WTC11 (cell line): ENCODE results near the gene CRYBG3. TPM values are rescaled to one million over a fixed set of nuclear protein-coding genes. Genes with fewer than 3 reads are reported as not detected.

ENCODE experiments used
- ATAC-seq: fragments of 200-7000 bp; cut with Tn5 transposase; 2 replicates; pipeline ENCODE4 v1.10.0; 2021; ENCODE audit warnings: mild to moderate bottlenecking, moderate library complexity
- CTCF ChIA-PET: fragments of 300-600 bp; sonication (Branson Sonifier 250); formaldehyde crosslinking; loops from one replicate; lab custom pipeline; 2021; ENCODE audit warnings: antibody characterized with exemption; lab: Charles Lee
- POLR2A ChIA-PET: fragments of 350-600 bp; sonication (Branson Sonifier 250); formaldehyde crosslinking; loops from one replicate; lab custom pipeline; 2021; ENCODE audit warnings: antibody characterized with exemption; lab: Charles Lee
- DNase-seq: peaks from one replicate; pipeline ENCODE4 v3.0.0; 2021; ENCODE audit warnings: low spot score
- H3K27ac Mint-ChIP-seq: 2 replicates; pipeline ENCODE4 v1.8.0; 2021; ENCODE audit warnings: mixed read lengths
- H3K27me3 Mint-ChIP-seq: 2 replicates; pipeline ENCODE4 v1.8.0; 2021; ENCODE audit warnings: low read depth, mild to moderate bottlenecking, moderate library complexity, mixed read lengths
- H3K36me3 Mint-ChIP-seq: 2 replicates; pipeline ENCODE4 v1.8.0; 2021; ENCODE audit warnings: mixed read lengths
- H3K4me1 Mint-ChIP-seq: 2 replicates; pipeline ENCODE4 v1.8.0; 2022; ENCODE audit warnings: mixed read lengths
- H3K4me3 Mint-ChIP-seq: 2 replicates; pipeline ENCODE4 v1.8.0; 2021; ENCODE audit warnings: mild to moderate bottlenecking, moderate library complexity, mixed read lengths
- H3K9me3 Mint-ChIP-seq: 2 replicates; pipeline ENCODE4 v1.8.0; 2021; ENCODE audit warnings: mixed read lengths
- ATF1 ChIP-seq: sonication (generic); formaldehyde crosslinking; IDR thresholded peaks from 2 replicates; pipeline ENCODE4 v1.8.1; 2023; ENCODE audit warnings: mild to moderate bottlenecking, moderate library complexity, missing genetic modification reagents
- EMX1 ChIP-seq: fragments of 250-450 bp; sonication (Bioruptor Pico); IDR thresholded peaks from 2 replicates; pipeline ENCODE4 v1.8.0; 2021; ENCODE audit warnings: mild to moderate bottlenecking
- FOXJ3 ChIP-seq: sonication (generic); formaldehyde crosslinking; IDR thresholded peaks from 2 replicates; pipeline ENCODE4 v1.9.0; 2021; ENCODE audit warnings: missing genetic modification reagents, mild to moderate bottlenecking, borderline replicate concordance
- GTF2I ChIP-seq: fragments of 250-450 bp; sonication (Bioruptor Pico); conservative IDR thresholded peaks from 2 replicates; pipeline ENCODE4 v1.4.0; 2021; ENCODE audit warnings: mild to moderate bottlenecking
- NFYB ChIP-seq: sonication (generic); formaldehyde crosslinking; conservative IDR thresholded peaks from 2 replicates; pipeline ENCODE4 v1.8.0; 2022; ENCODE audit warnings: low read depth, missing genetic modification reagents
- NR1H2 ChIP-seq: sonication (generic); formaldehyde crosslinking; IDR thresholded peaks from 2 replicates; pipeline ENCODE4 v1.9.0; 2021; ENCODE audit warnings: mild to moderate bottlenecking, moderate library complexity, missing genetic modification reagents
- NR2C2 ChIP-seq: sonication (generic); formaldehyde crosslinking; IDR thresholded peaks from 2 replicates; pipeline ENCODE4 v1.8.0; 2022; ENCODE audit warnings: mild to moderate bottlenecking, missing genetic modification reagents
- SMAD3 ChIP-seq: sonication (generic); formaldehyde crosslinking; IDR thresholded peaks from 2 replicates; pipeline ENCODE4 v1.8.0; 2022; ENCODE audit warnings: missing genetic modification reagents, mild to moderate bottlenecking, borderline replicate concordance
- SOX15 ChIP-seq: fragments of 250-450 bp; sonication (Bioruptor Pico); IDR thresholded peaks from 2 replicates; pipeline ENCODE4 v1.9.0; 2021; ENCODE audit warnings: mild to moderate bottlenecking
- total RNA-seq: library from RNA; stranded (reverse); gene quantifications from 3 replicates; pipeline ENCODE4 v1.2.3, GENCODE V29; 2021
- TF ChIP-seq, protein P1 (sequence below): sonication (generic); formaldehyde crosslinking; IDR thresholded peaks from 2 replicates; pipeline ENCODE4 v1.8.0; 2022; ENCODE audit warnings: mild to moderate bottlenecking, missing genetic modification reagents
- TF ChIP-seq, protein P2 (sequence below): fragments of 250-450 bp; sonication (Bioruptor Pico); IDR thresholded peaks from 2 replicates; pipeline ENCODE4 v1.9.0; 2021; ENCODE audit warnings: mild to moderate bottlenecking
- TF ChIP-seq, protein P3 (sequence below): sonication (generic); formaldehyde crosslinking; conservative IDR thresholded peaks from 2 replicates; pipeline ENCODE4 v1.8.1; 2023; ENCODE audit warnings: mild to moderate bottlenecking, low read depth, missing genetic modification reagents, moderate library complexity
- TF ChIP-seq, protein P4 (sequence below): fragments of 250-450 bp; sonication (Bioruptor Pico); IDR thresholded peaks from 2 replicates; pipeline ENCODE4 v1.8.0; 2021; ENCODE audit warnings: mild to moderate bottlenecking
- TF ChIP-seq, protein P5 (sequence below): sonication (generic); formaldehyde crosslinking; IDR thresholded peaks from 2 replicates; pipeline ENCODE4 v1.8.1; 2022; ENCODE audit warnings: mild to moderate bottlenecking, moderate library complexity, missing genetic modification reagents
- TF ChIP-seq, protein P6 (sequence below): sonication (generic); formaldehyde crosslinking; IDR thresholded peaks from 2 replicates; pipeline ENCODE4 v1.8.1; 2023; ENCODE audit warnings: mild to moderate bottlenecking, missing genetic modification reagents, moderate library complexity
- TF ChIP-seq, protein P7 (sequence below): sonication (generic); formaldehyde crosslinking; conservative IDR thresholded peaks from 2 replicates; pipeline ENCODE4 v1.8.1; 2022; ENCODE audit warnings: mild to moderate bottlenecking, missing genetic modification reagents
- TF ChIP-seq, protein P8 (sequence below): fragments of 250-450 bp; sonication (Bioruptor Pico); IDR thresholded peaks from 2 replicates; pipeline ENCODE4 v2.1.2; 2022; ENCODE audit warnings: mild to moderate bottlenecking, moderate library complexity
- TF ChIP-seq, protein P9 (sequence below): fragments of 200-600 bp; IDR thresholded peaks from 2 replicates; pipeline ENCODE4 v1.8.0; 2022; ENCODE audit warnings: antibody characterized with exemption
- TF ChIP-seq, protein P10 (sequence below): sonication (generic); formaldehyde crosslinking; IDR thresholded peaks from 2 replicates; pipeline ENCODE4 v1.8.0; 2022; ENCODE audit warnings: mild to moderate bottlenecking, missing genetic modification reagents

Gene CRYBG3
- total RNA-seq, 1 experiment from 2014 or later = 13.6 TPM

DNA sequence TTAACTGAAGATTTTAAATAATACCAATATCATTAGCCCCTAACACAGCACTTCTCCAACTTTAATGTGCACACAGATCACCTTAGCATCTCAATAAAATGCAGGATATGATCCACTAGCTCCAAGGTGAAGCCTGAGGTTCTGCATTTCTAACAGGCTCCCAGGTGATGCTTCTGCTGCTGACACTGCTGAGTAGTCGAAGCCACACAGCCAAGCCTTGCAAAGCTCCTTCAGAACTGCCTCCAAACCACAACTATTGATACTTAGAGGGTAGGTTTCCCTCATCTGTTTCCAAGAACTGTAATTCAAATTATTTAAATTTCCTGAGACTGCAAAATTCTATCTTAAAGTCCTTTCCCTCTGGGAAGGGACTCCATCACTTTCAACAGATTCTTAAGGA lies 146.6 kb downstream of the CRYBG3 start:
- ChIA-PET POLR2A (interaction anchor here (1.0 kb wide), 1 partner anchor 9 kb away, joined by 5 read pairs; no protein-coding TSS in a partner anchor), CTCF (interaction anchor here (0.6 to 2.8 kb wide), 10 partner anchors 16 to 360 kb away, joined by 3 to 24 read pairs (median 3); partner anchors contain the start of genes ARL6 and CRYBG3)
- TF ChIP-seq, protein P1, sequence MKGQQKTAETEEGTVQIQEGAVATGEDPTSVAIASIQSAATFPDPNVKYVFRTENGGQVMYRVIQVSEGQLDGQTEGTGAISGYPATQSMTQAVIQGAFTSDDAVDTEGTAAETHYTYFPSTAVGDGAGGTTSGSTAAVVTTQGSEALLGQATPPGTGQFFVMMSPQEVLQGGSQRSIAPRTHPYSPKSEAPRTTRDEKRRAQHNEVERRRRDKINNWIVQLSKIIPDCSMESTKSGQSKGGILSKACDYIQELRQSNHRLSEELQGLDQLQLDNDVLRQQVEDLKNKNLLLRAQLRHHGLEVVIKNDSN = no peak
- TF ChIP-seq EMX1 (CRISPR knock-in tag) (no peak), SMAD3 (no peak), ATF1 (CRISPR knock-in tag) (no peak), NFYB (CRISPR knock-in tag) (no peak), NR2C2 (CRISPR knock-in tag) (no peak), FOXJ3 (CRISPR knock-in tag) (no peak), NR1H2 (CRISPR knock-in tag) (no peak), GTF2I (CRISPR knock-in tag) (no peak)
- TF ChIP-seq, protein P2, sequence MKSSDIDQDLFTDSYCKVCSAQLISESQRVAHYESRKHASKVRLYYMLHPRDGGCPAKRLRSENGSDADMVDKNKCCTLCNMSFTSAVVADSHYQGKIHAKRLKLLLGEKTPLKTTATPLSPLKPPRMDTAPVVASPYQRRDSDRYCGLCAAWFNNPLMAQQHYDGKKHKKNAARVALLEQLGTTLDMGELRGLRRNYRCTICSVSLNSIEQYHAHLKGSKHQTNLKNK (CRISPR knock-in tag) = no peak
- TF ChIP-seq, protein P3, sequence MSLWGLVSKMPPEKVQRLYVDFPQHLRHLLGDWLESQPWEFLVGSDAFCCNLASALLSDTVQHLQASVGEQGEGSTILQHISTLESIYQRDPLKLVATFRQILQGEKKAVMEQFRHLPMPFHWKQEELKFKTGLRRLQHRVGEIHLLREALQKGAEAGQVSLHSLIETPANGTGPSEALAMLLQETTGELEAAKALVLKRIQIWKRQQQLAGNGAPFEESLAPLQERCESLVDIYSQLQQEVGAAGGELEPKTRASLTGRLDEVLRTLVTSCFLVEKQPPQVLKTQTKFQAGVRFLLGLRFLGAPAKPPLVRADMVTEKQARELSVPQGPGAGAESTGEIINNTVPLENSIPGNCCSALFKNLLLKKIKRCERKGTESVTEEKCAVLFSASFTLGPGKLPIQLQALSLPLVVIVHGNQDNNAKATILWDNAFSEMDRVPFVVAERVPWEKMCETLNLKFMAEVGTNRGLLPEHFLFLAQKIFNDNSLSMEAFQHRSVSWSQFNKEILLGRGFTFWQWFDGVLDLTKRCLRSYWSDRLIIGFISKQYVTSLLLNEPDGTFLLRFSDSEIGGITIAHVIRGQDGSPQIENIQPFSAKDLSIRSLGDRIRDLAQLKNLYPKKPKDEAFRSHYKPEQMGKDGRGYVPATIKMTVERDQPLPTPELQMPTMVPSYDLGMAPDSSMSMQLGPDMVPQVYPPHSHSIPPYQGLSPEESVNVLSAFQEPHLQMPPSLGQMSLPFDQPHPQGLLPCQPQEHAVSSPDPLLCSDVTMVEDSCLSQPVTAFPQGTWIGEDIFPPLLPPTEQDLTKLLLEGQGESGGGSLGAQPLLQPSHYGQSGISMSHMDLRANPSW = no peak
- TF ChIP-seq, protein P4, sequence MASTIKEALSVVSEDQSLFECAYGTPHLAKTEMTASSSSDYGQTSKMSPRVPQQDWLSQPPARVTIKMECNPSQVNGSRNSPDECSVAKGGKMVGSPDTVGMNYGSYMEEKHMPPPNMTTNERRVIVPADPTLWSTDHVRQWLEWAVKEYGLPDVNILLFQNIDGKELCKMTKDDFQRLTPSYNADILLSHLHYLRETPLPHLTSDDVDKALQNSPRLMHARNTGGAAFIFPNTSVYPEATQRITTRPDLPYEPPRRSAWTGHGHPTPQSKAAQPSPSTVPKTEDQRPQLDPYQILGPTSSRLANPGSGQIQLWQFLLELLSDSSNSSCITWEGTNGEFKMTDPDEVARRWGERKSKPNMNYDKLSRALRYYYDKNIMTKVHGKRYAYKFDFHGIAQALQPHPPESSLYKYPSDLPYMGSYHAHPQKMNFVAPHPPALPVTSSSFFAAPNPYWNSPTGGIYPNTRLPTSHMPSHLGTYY (CRISPR knock-in tag) = no peak
- TF ChIP-seq, protein P5, sequence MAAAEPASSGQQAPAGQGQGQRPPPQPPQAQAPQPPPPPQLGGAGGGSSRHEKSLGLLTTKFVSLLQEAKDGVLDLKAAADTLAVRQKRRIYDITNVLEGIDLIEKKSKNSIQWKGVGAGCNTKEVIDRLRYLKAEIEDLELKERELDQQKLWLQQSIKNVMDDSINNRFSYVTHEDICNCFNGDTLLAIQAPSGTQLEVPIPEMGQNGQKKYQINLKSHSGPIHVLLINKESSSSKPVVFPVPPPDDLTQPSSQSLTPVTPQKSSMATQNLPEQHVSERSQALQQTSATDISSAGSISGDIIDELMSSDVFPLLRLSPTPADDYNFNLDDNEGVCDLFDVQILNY (CRISPR knock-in tag) = no peak
- TF ChIP-seq, protein P6, sequence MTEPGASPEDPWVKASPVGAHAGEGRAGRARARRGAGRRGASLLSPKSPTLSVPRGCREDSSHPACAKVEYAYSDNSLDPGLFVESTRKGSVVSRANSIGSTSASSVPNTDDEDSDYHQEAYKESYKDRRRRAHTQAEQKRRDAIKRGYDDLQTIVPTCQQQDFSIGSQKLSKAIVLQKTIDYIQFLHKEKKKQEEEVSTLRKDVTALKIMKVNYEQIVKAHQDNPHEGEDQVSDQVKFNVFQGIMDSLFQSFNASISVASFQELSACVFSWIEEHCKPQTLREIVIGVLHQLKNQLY = no peak
- TF ChIP-seq, protein P7, sequence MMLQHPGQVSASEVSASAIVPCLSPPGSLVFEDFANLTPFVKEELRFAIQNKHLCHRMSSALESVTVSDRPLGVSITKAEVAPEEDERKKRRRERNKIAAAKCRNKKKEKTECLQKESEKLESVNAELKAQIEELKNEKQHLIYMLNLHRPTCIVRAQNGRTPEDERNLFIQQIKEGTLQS (CRISPR knock-in tag) = no peak
- TF ChIP-seq, protein P8, sequence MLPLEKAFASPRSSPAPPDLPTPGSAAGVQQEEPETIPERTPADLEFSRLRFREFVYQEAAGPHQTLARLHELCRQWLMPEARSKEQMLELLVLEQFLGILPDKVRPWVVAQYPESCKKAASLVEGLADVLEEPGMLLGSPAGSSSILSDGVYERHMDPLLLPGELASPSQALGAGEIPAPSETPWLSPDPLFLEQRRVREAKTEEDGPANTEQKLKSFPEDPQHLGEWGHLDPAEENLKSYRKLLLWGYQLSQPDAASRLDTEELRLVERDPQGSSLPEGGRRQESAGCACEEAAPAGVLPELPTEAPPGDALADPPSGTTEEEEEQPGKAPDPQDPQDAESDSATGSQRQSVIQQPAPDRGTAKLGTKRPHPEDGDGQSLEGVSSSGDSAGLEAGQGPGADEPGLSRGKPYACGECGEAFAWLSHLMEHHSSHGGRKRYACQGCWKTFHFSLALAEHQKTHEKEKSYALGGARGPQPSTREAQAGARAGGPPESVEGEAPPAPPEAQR = no peak
- Mint-ChIP-seq H3K36me3 (no peaks in the 10 kb centered on the region), H3K4me1 (peaks cover 22% of the 10 kb centered on the region), H3K27ac (no peak overlapping the region), H3K27me3 (peaks cover 16% of the 10 kb centered on the region), H3K4me3 (no peak overlapping the region), H3K9me3 (no peaks in the 10 kb centered on the region)
- ATAC-seq = no peak
- no peak for DNase-seq

DNA sequence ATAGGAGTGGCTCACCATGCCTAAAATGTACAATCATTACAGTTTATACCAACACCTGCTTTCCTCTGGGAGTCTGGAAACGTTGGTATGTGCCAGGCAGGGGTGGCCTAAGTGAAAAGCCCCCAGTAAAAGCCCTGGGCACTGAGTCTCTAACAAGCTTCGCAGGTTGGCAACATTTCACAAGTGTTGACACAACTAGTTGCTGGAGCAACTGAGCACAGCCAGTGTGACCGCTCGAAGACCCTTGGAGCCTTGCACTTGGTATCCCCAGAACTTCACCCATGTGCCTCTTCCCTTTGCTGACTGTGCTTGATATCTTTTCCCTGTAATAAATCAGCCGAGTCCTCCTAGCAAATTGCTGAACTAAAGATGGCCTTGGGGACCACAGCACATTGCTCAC lies 147.7 kb downstream of the CRYBG3 start:
- TF ChIP-seq SOX15 (CRISPR knock-in tag) = no peak
- TF ChIP-seq, protein P9, sequence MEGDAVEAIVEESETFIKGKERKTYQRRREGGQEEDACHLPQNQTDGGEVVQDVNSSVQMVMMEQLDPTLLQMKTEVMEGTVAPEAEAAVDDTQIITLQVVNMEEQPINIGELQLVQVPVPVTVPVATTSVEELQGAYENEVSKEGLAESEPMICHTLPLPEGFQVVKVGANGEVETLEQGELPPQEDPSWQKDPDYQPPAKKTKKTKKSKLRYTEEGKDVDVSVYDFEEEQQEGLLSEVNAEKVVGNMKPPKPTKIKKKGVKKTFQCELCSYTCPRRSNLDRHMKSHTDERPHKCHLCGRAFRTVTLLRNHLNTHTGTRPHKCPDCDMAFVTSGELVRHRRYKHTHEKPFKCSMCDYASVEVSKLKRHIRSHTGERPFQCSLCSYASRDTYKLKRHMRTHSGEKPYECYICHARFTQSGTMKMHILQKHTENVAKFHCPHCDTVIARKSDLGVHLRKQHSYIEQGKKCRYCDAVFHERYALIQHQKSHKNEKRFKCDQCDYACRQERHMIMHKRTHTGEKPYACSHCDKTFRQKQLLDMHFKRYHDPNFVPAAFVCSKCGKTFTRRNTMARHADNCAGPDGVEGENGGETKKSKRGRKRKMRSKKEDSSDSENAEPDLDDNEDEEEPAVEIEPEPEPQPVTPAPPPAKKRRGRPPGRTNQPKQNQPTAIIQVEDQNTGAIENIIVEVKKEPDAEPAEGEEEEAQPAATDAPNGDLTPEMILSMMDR = no peak
- TF ChIP-seq, protein P10, sequence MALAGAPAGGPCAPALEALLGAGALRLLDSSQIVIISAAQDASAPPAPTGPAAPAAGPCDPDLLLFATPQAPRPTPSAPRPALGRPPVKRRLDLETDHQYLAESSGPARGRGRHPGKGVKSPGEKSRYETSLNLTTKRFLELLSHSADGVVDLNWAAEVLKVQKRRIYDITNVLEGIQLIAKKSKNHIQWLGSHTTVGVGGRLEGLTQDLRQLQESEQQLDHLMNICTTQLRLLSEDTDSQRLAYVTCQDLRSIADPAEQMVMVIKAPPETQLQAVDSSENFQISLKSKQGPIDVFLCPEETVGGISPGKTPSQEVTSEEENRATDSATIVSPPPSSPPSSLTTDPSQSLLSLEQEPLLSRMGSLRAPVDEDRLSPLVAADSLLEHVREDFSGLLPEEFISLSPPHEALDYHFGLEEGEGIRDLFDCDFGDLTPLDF = no peak
- no peaks in the 10 kb centered on the region for H3K9me3 Mint-ChIP-seq
- H3K27me3 Mint-ChIP-seq = peaks cover 21% of the 10 kb centered on the region
- POLR2A ChIA-PET = no interaction called here
- ATAC-seq (no peak), DNase-seq (no peak)
- H3K4me3 Mint-ChIP-seq = no peak overlapping the region
- CTCF ChIA-PET = no interaction called here
- peaks cover 22% of the 10 kb centered on the region for H3K4me1 Mint-ChIP-seq
- H3K27ac Mint-ChIP-seq = no peak overlapping the region
- no peaks in the 10 kb centered on the region for H3K36me3 Mint-ChIP-seq
